ENCODE measurements around the gene ARHGEF4. TPM values are rescaled to one million over a fixed set of nuclear protein-coding genes. Genes with fewer than 3 reads are reported as not detected.

ARHGEF4 gene
- total RNA-seq, 1 experiment from 2014 or later, result 26.6 TPM

GRCh38 chr2:130790804-130791616 lies 45.7 kb upstream of the ARHGEF4 start:
- TF ChIP-seq YY1 (IDR thresholded peaks at IDR 0.05; ENCODE audit: extremely low read depth, insufficient replicate concordance, low read depth, low read length) (no peak), CTCF (IDR thresholded peaks at IDR 0.05 in 2 of 3, conservative IDR thresholded peaks at IDR 0.05 in 1 of 3; ENCODE audit: borderline replicate concordance in 1 of 3, insufficient read depth in 1 of 3, low read depth in 2 of 3, low read length in 2 of 3) (no peak), SRF (IDR thresholded peaks at IDR 0.05; ENCODE audit: low read depth) (no peak), SP1 (IDR thresholded peaks at IDR 0.05; ENCODE audit: low read depth) (no peak), JUND (IDR thresholded peaks at IDR 0.05) (no peak), ATF3 (IDR thresholded peaks at IDR 0.05) (no peak), POLR2A (IDR thresholded peaks at IDR 0.05; ENCODE audit: borderline replicate concordance, extremely low read depth, insufficient read depth, insufficient read length) (no peak), TCF7L2 (IDR thresholded peaks at IDR 0.05; ENCODE audit: borderline replicate concordance, extremely low read depth, insufficient read depth, insufficient read length) (no peak), EZH2 (IDR thresholded peaks at IDR 0.05) (no peak), CBX3 (IDR thresholded peaks at IDR 0.05; ENCODE audit: low read depth) (no peak), RAD21 (IDR thresholded peaks at IDR 0.05; ENCODE audit: low read depth) (no peak)
- Histone ChIP-seq H3K4me2 (ENCODE audit: low read length) (no peak overlapping the region), H3K79me2 (ENCODE audit: insufficient read depth, low read length) (no peaks in the 10 kb centered on the region), H2AFZ (ENCODE audit: low read depth, low read length, poor library complexity, severe bottlenecking) (no peak overlapping the region), H3K4me3 (replicated peaks in 1 of 2; ENCODE audit: low read depth in 1 of 2, low read length in 2 of 2) (no peak overlapping the region), H3K27ac (ENCODE audit: low read depth, low read length) (no peak overlapping the region), H3K9ac (ENCODE audit: low read length) (no peak overlapping the region), H3K9me2 (ENCODE audit: insufficient read depth) (no peaks in the 10 kb centered on the region), H3K27me3 (ENCODE audit: insufficient read depth, low read length) (no peaks in the 10 kb centered on the region), H3K4me1 (ENCODE audit: control insufficient read depth in 1 of 2, insufficient read depth in 2 of 2, low read length in 2 of 2) (no peaks in the 10 kb centered on the region), H4K20me1 (ENCODE audit: insufficient read depth) (no peaks in the 10 kb centered on the region), H3K36me3 (ENCODE audit: control insufficient read depth in 1 of 2, insufficient read depth in 2 of 2, low read length in 2 of 2) (no peaks in the 10 kb centered on the region), H3K9me3 (ENCODE audit: control insufficient read depth in 1 of 2, insufficient read depth in 1 of 2, low read depth in 1 of 2, low read length in 2 of 2) (no peaks in the 10 kb centered on the region)
- CTCF ChIA-PET, result no interaction called here
- RAD21 ChIA-PET (ENCODE audit: low non-redundant PET in 1 of 2, low total read pairs in 2 of 2, uncharacterized antibody in 2 of 2, unreplicated experiment in 2 of 2), result no interaction called here
- DNase-seq (ENCODE audit: low read depth, low spot score), result no peak
- intact Hi-C loops (cut with micrococcal nuclease), result loop anchor here (10.0 kb wide), 1 partner anchor 314 kb away; the partner anchor contains the start of gene PLEKHB2
- BruUV-seq (replicated peaks), result no TSS peak
- ATAC-seq, result no peak
- POLR2A ChIA-PET, result no interaction called here

Data from HCT116 (cell line).